ENCODE measurements around the gene E2F4.

- TF ChIP-seq, protein P1, sequence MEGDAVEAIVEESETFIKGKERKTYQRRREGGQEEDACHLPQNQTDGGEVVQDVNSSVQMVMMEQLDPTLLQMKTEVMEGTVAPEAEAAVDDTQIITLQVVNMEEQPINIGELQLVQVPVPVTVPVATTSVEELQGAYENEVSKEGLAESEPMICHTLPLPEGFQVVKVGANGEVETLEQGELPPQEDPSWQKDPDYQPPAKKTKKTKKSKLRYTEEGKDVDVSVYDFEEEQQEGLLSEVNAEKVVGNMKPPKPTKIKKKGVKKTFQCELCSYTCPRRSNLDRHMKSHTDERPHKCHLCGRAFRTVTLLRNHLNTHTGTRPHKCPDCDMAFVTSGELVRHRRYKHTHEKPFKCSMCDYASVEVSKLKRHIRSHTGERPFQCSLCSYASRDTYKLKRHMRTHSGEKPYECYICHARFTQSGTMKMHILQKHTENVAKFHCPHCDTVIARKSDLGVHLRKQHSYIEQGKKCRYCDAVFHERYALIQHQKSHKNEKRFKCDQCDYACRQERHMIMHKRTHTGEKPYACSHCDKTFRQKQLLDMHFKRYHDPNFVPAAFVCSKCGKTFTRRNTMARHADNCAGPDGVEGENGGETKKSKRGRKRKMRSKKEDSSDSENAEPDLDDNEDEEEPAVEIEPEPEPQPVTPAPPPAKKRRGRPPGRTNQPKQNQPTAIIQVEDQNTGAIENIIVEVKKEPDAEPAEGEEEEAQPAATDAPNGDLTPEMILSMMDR (IDR thresholded peaks at IDR 0.05; ENCODE audit: poor library complexity), result no peak
- TF ChIP-seq EZH2phosphoT487 (IDR thresholded peaks at IDR 0.05; ENCODE audit: low read depth, severe bottlenecking, unreplicated experiment), result no peak
Measured at GRCh38 chr16:67150833-67151396, 41.0 kb upstream of the E2F4 start, which contains the start of gene B3GNT9.
